GM12874 (cell line): ENCODE results near the gene GFM2.

ENCODE experiments used
- TF ChIP-seq, protein P1 (sequence below): IDR thresholded peaks from 2 replicates; pipeline ENCODE4 v1.5.1; 2011; ENCODE audit warnings: low read depth, mild to moderate bottlenecking, control low read depth, low read length, moderate library complexity; ENCODE audit not compliant: insufficient read depth

Gene GFM2

DNA sequence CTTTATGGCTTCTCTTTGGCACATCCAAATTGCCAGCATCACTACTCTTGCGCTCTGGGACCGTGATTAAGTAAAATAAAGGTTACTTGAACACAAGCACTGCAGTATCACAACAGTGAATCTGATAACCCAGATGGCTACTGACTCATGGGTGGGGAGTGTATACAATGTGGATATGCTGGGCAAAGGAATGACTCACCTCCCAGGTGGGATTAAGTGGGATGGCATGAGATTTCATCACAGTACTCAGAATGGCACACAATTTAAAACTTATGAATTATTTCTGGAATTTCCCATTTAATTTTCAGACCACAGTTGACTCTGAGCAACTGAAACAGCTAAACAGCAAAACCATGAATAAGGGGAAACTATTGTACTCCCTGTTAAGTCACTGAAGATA lies 4.3 kb downstream of the GFM2 start:
- TF ChIP-seq, protein P1, sequence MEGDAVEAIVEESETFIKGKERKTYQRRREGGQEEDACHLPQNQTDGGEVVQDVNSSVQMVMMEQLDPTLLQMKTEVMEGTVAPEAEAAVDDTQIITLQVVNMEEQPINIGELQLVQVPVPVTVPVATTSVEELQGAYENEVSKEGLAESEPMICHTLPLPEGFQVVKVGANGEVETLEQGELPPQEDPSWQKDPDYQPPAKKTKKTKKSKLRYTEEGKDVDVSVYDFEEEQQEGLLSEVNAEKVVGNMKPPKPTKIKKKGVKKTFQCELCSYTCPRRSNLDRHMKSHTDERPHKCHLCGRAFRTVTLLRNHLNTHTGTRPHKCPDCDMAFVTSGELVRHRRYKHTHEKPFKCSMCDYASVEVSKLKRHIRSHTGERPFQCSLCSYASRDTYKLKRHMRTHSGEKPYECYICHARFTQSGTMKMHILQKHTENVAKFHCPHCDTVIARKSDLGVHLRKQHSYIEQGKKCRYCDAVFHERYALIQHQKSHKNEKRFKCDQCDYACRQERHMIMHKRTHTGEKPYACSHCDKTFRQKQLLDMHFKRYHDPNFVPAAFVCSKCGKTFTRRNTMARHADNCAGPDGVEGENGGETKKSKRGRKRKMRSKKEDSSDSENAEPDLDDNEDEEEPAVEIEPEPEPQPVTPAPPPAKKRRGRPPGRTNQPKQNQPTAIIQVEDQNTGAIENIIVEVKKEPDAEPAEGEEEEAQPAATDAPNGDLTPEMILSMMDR = no peak

DNA sequence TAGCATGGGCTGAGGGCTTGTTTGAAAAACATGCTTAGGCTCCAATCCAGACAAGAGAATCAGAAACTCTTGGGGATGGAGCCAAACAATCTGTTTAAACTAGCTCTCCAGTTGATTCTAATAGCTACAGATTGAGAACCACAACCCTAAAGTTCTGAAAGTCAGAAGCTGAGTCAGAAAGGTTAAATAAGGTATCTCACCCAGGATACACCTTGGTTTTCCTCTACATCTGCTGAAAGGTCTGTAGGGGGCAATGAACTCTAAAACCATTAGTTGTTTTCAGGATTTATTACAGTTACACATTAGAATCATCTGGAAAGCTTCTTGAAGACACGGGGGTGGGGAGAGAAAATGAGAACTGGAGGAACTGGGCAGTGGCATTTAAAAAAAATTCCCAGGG lies 5.7 kb downstream of the GFM2 start:
- TF ChIP-seq, protein P1 = no peak

DNA sequence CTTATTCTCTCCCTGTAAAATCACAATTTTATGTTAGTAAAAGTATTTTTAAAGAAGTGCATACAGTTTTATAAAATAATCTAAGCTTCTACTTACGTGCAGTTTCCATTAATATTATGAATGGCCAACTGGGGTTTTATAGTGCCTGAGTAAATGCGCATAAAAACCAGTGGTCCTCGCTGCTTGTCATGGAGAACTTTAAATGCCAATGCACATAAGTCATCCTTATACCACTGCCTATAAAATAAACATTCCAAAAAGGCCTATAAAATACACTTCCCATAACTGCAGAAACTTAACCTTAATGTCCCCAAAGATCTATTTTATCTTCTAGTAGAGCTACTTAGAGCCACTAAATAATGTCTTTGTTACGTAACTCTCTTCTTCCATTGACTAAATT lies 28.5 kb downstream of the GFM2 start:
- TF ChIP-seq, protein P1 = no peak

DNA sequence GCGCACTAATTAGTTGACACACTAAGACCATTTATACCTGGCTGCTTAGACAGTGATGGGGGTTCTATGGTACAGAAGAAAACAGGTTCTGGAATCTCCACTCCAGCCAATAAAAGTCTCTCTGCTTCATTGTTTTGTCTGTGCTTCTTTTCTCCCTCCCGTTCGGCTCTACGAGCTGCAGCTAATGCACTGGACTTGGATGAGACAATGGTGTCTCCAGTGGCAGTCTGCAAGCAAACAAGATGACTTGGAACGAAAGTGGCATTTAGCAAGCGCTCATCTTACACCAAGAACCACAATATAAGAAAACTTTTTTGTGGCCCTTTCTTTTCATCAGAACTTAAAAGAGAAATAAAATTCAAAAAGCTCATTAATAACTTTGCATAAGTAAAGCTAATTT lies 30.2 kb downstream of the GFM2 start:
- TF ChIP-seq, protein P1 = no peak

DNA sequence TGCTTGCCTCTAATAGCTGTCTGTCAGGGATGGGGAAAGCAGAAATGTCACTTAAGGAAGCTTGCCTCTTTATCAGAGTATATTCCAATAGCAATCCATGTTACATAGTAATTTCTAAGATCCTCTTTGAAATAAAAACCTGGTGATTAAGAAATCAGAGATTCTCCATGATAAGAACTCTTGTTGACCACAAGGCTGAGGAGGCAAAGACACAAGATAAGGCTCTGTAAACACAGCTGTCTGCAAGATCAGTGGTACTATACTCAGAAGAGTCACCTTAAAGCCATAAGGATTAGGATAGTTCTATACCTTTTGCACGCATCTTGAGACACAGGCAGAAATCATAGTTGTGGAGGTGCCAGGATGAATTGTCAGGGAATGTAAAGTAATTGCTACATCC lies 41.6 kb downstream of the GFM2 start:
- TF ChIP-seq, protein P1 = no peak

DNA sequence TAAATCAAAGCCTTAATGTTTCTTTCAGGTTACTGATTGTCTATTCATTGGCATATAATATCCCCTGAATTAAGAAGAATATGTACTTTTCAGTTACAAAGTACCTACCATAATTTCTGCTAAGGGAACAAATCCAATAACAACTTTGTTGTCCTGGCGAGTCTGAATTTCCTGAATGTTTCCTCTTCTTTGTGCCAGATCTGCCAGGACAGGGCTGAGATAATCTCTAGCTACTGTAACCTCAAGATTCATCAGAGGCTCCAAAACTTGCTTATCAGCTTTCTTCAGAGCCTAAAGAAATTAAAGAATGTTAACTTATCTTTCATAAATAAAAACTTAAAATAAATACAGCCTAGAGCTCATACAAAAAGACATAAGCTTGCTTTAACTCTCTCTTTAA lies 44.6 kb downstream of the GFM2 start:
- TF ChIP-seq, protein P1 = no peak

DNA sequence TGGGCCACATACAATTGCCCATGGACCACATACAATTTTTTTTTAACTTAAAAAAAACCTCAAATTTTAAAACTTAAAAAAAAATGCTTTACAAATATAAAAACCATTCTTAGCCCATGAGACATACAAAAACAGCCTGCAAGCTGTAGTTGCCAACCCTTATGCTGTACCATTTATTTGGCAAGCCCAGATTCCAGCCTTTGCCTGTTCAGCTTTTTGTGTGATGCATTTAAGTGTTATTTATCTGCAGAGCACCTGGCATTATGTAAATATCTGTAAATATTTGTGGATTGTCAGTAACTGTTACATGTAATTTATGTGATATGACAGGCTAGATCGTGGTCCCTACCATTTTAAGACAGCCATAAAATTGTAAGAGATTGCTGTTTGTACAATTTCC lies 49.3 kb downstream of the GFM2 start:
- TF ChIP-seq, protein P1 = no peak

DNA sequence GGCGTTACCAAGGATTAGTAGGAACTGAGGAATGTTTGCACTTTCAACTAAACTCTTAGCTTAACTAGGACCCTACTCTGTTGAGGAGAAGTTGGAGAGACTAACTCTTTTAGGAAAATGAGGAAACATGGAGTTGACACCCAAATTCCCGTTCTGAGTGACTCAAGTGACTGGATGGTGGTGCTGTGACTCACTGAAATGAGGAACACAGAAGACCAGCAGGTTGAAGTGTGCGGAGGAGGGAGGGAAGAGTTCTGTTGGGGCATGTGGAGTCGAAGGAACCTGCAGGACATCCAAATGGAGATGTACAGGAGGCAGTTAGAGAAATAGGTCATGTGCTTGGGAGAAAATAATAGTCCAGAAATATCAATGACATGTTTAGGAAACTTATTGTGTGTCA lies 73.7 kb downstream of the GFM2 start:
- TF ChIP-seq, protein P1 = no peak
